ENCODE results near the gene ZBTB43.
"Not testable (repeated sequence)": the region's sequence is repeated elsewhere in the genome, so short reads cannot be mapped to it uniquely, and the experiment has no call there.

The ZBTB43 gene

GRCh38 chr9:126791406-126792230, 13.2 kb upstream of the ZBTB43 start:
- DNase-seq (ENCODE audit: low spot score) = no peak

GRCh38 chr9:126793686-126794417, 11.0 kb upstream of the ZBTB43 start:
- no peak for DNase-seq (ENCODE audit: low spot score)

- DNase-seq (ENCODE audit: low spot score) = no peak
Measured at GRCh38 chr9:126794441-126794840, 10.4 kb upstream of the ZBTB43 start.

GRCh38 chr9:126796758-126797157, 8.1 kb upstream of the ZBTB43 start:
- no peak for DNase-seq (ENCODE audit: low spot score)

GRCh38 chr9:126797903-126798302, 6.9 kb upstream of the ZBTB43 start:
- DNase-seq (ENCODE audit: low spot score) = no peak

GRCh38 chr9:126799034-126799433, 5.8 kb upstream of the ZBTB43 start:
- DNase-seq (ENCODE audit: low spot score) = no peak

GRCh38 chr9:126802318-126803059, 2.4 kb upstream of the ZBTB43 start:
- DNase-seq (ENCODE audit: low spot score) = no peak

GRCh38 chr9:126804198-126804695, 593 bp upstream of the ZBTB43 start:
- DNase-seq (ENCODE audit: low spot score) = no peak

- DNase-seq (ENCODE audit: low spot score) = no peak
Measured at GRCh38 chr9:126805554-126806262, 868 bp downstream of the ZBTB43 start.

- no peak for DNase-seq (ENCODE audit: low spot score)
Measured at GRCh38 chr9:126806336-126806735, 1.5 kb downstream of the ZBTB43 start.

- DNase-seq (ENCODE audit: low spot score) = no peak
Measured at GRCh38 chr9:126809068-126809467, 4.2 kb downstream of the ZBTB43 start.

- DNase-seq (ENCODE audit: low spot score) = not testable (repeated sequence)
Measured at GRCh38 chr9:126810221-126810620, 5.4 kb downstream of the ZBTB43 start.

GRCh38 chr9:126813072-126813471, 8.2 kb downstream of the ZBTB43 start:
- no peak for DNase-seq (ENCODE audit: low spot score)

GRCh38 chr9:126814091-126814490, 9.3 kb downstream of the ZBTB43 start:
- DNase-seq (ENCODE audit: low spot score) = no peak

GRCh38 chr9:126817615-126818014, 12.8 kb downstream of the ZBTB43 start:
- DNase-seq (ENCODE audit: low spot score) = not testable (repeated sequence)

- DNase-seq (ENCODE audit: low spot score) = no peak
Measured at GRCh38 chr9:126818482-126818881, 13.6 kb downstream of the ZBTB43 start.

- DNase-seq (ENCODE audit: low spot score) = no peak
Measured at GRCh38 chr9:126819482-126819881, 14.6 kb downstream of the ZBTB43 start.

- DNase-seq (ENCODE audit: low spot score) = peak; percentile 83
Measured at GRCh38 chr9:126822278-126822677, 17.4 kb downstream of the ZBTB43 start.

GRCh38 chr9:126822873-126823272, 18.0 kb downstream of the ZBTB43 start:
- no peak for DNase-seq (ENCODE audit: low spot score)

- DNase-seq (ENCODE audit: low spot score) = not testable (repeated sequence)
Measured at GRCh38 chr9:126824052-126824451, 19.2 kb downstream of the ZBTB43 start.

- no peak for DNase-seq (ENCODE audit: low spot score)
Measured at GRCh38 chr9:126827227-126827626, 22.4 kb downstream of the ZBTB43 start.

- DNase-seq (ENCODE audit: low spot score) = no peak
Measured at GRCh38 chr9:126829035-126829434, 24.2 kb downstream of the ZBTB43 start.
